Sigmoid colon (tissue), 7 donors: Measurements from ENCODE around the gene PUM1. TPM values are rescaled to one million over a fixed set of nuclear protein-coding genes. Genes with fewer than 3 reads are reported as not detected.
"Not testable (repeated sequence)": the region's sequence is repeated elsewhere in the genome, so short reads cannot be mapped to it uniquely, and the experiment has no call there.

Experiments used
- DNase-seq: peaks from one replicate; pipeline ENCODE4 v3.0.0-alpha.2; 2019
- H3K27ac ChIP-seq, 4 donors: fragments of 200-600 bp; sonication (generic); one replicate each; pipeline ENCODE4 v1.5.1; 2016 to 2019; ENCODE audit warnings: mild to moderate bottlenecking in 1 of 4
- H3K27me3 ChIP-seq, 3 donors: fragments of 200-600 bp; sonication (generic); one replicate each; pipeline ENCODE4 v1.5.1; 2019; ENCODE audit warnings: mild to moderate bottlenecking in 1 of 3
- H3K36me3 ChIP-seq, 4 donors: fragments of 200-600 bp; sonication (generic); one replicate each; pipeline ENCODE4 v1.5.1; 2016 to 2019
- H3K4me1 ChIP-seq, 4 donors: fragments of 200-600 bp; sonication (generic); one replicate each; pipeline ENCODE4 v1.5.1; 2017 to 2019
- H3K4me3 ChIP-seq, 4 donors: fragments of 200-600 bp; sonication (generic); one replicate each; pipeline ENCODE4 v1.5.1; 2017 to 2019; ENCODE audit warnings: mild to moderate bottlenecking in 2 of 4, moderate library complexity in 1 of 4
- H3K9me3 ChIP-seq, 4 donors: fragments of 200-600 bp in 3 of 4; sonication (generic) in 3 of 4; one replicate each; pipeline versions ENCODE4 v1.5.1 to v1.6.1; 2013 to 2019
- EP300 ChIP-seq, 4 donors: sonication (generic); formaldehyde crosslinking; IDR thresholded peaks; one replicate each; pipeline ENCODE4 v1.6.1; 2017; ENCODE audit warnings: antibody characterized with exemption in 4 of 4
- POLR2A ChIP-seq, 2 donors: fragments of 450-650 bp; IDR thresholded peaks; one replicate each; pipeline ENCODE4 v1.6.1; 2016; ENCODE audit warnings: antibody characterized with exemption in 2 of 2, mild to moderate bottlenecking in 2 of 2, moderate library complexity in 2 of 2
- POLR2AphosphoS5 ChIP-seq, 4 donors: sonication (generic); formaldehyde crosslinking; IDR thresholded peaks; one replicate each; pipeline ENCODE4 v1.6.1; 2017; ENCODE audit warnings: antibody characterized with exemption in 4 of 4
- WGBS, 2 donors: extraction: QIAGEN DNeasy Blood & Tissue Kit; methylation state at CpG; one replicate each; pipeline ENCODE4 v1.1.7; 2013; 5-methylcytosine and 5-hydroxymethylcytosine counted together
- intact Hi-C: fragments of 100-400 bp; cut with DNase I; formaldehyde crosslinking; loops from one replicate; pipeline ENCODE4 v1.15.1; 2023
- polyA plus RNA-seq, 3 donors: library from polyadenylated mRNA; stranded (reverse); fragments of 200-250 nt; gene quantifications; one replicate each; pipeline ENCODE4 v1.2.3, GENCODE V29; 2013
- total RNA-seq, 4 donors: library from RNA; depleted of rRNA; stranded (reverse); fragments of >200 nt; gene quantifications; one replicate each; pipeline ENCODE4 v1.1.0, GENCODE V29; 2016
- TF ChIP-seq, protein P1 (sequence below), 4 experiments: fragments of 450-650 bp in 3 of 4; fragments of 200-600 bp in 1 of 4; IDR thresholded peaks; one replicate each; pipeline ENCODE4 v1.5.1; 2016 to 2019; ENCODE audit warnings: antibody characterized with exemption in 4 of 4, mild to moderate bottlenecking in 3 of 4, moderate library complexity in 2 of 4
- donor health status: healthy with polysubstance abuse.
- donor health status: Bipolar disorder and iron deficiency.
- donor health status: healthy.

PUM1 gene
- total and polyA plus RNA-seq, 7 donors: 16.9 to 89.5 (median 66.4) TPM

DNA sequence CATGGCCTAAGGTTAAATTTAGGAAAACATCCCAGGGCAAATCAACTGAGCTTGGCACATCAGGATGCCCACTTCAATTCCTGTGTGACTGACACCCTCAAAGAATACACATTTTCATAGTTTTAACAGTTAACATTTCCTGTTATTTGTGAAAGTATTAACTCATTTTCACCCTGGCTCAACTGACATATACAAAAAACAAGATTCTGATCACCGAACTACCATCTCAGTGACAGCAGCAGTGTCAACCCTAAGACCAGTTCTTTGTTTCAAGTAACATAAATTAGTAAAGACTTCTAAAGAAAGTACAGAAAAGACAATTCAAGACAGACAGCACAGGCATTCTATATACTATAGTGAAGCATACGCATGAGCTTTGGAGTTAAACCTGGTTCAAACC, 88.0 kb downstream of the PUM1 start:
- DNase-seq: no peak
- WGBS, 2 donors: 91 to 93% methylated on average over 2 of the region's 2 CpGs

DNA sequence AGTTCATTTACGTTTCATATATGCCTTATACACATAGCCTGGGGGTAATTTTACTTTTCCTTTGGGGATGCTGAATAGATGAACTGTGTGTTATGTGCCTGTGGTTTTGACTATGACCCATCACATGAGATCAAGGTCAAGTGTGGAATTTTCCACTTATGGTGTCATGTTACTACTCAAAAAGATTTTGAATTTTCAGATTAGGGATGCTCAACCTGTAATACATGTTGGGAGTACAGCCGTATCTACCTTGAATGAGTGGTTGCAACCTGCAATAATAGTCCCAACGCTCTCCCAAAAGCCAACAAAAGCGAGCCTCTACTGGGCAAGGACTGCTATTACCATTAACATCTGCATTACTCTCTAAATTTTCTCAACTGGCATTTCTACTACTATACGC, 88.4 kb downstream of the PUM1 start:
- 84 to 88% methylated on average over 5 of the region's 5 CpGs for WGBS, 2 donors

More for the DNA sequence above, 88.0 kb downstream of the PUM1 start:
- Histone ChIP-seq H3K4me1 (peaks cover 0 to 29% (median 12%) of the 10 kb centered on the region in 4 donors), H3K27ac (peak overlapping the region in 1 of 4 donors; percentile 26), H3K4me3 (no peak overlapping the region), H3K27me3 (no peaks in the 10 kb centered on the region), H3K9me3 (no peaks in the 10 kb centered on the region), H3K36me3 (peaks cover 0 to 59% (median 8%) of the 10 kb centered on the region in 4 donors)
- intact Hi-C loops: no loop called here
- TF ChIP-seq EP300 (IDR thresholded peaks at IDR 0.05) (no peak), POLR2A (IDR thresholded peaks at IDR 0.05) (no peak), POLR2AphosphoS5 (IDR thresholded peaks at IDR 0.05) (no peak)
- TF ChIP-seq, protein P1, sequence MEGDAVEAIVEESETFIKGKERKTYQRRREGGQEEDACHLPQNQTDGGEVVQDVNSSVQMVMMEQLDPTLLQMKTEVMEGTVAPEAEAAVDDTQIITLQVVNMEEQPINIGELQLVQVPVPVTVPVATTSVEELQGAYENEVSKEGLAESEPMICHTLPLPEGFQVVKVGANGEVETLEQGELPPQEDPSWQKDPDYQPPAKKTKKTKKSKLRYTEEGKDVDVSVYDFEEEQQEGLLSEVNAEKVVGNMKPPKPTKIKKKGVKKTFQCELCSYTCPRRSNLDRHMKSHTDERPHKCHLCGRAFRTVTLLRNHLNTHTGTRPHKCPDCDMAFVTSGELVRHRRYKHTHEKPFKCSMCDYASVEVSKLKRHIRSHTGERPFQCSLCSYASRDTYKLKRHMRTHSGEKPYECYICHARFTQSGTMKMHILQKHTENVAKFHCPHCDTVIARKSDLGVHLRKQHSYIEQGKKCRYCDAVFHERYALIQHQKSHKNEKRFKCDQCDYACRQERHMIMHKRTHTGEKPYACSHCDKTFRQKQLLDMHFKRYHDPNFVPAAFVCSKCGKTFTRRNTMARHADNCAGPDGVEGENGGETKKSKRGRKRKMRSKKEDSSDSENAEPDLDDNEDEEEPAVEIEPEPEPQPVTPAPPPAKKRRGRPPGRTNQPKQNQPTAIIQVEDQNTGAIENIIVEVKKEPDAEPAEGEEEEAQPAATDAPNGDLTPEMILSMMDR (IDR thresholded peaks at IDR 0.05): no peak

DNA sequence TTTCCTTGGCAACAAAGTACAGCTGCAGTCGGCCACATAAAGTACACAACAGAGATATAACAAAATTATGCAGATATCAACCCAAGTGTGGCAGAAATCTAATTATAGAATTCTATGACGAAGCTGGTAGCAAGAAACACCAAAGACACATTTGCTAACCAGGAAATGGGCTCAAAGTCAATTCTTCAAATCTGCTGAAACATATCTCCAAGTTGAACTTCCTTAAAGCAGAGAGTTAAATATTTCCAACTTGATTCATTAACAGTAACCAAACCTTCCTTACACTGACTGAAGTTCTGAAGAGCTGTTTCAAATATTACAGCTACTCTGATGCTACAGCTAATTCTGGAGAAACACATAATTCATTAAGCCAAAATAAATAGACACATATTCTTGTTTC, 89.4 kb downstream of the PUM1 start:
- DNase-seq: no peak
- H3K4me1 ChIP-seq: peaks cover 0 to 26% (median 11%) of the 10 kb centered on the region in 4 donors
- peaks cover 0 to 58% (median 8%) of the 10 kb centered on the region in 4 donors for H3K36me3 ChIP-seq
- no peaks in the 10 kb centered on the region for H3K9me3 ChIP-seq
- intact Hi-C loops: no loop called here
- H3K27ac ChIP-seq: peak overlapping the region in 3 of 4 donors; percentile 26 to 47 (median 28)
- no peak overlapping the region for H3K4me3 ChIP-seq
- 11 to 20% methylated on average over 2 of the region's 2 CpGs for WGBS, 2 donors
- no peaks in the 10 kb centered on the region for H3K27me3 ChIP-seq
- TF ChIP-seq EP300 (IDR thresholded peaks at IDR 0.05) (no peak), POLR2AphosphoS5 (IDR thresholded peaks at IDR 0.05) (no peak), POLR2A (IDR thresholded peaks at IDR 0.05) (no peak)
- TF ChIP-seq, protein P1 (IDR thresholded peaks at IDR 0.05): no peak

More for the DNA sequence above, 88.4 kb downstream of the PUM1 start:
- peak overlapping the region in 1 of 4 donors; percentile 26 for H3K27ac ChIP-seq
- H3K36me3 ChIP-seq: peaks cover 0 to 59% (median 8%) of the 10 kb centered on the region in 4 donors
- no peaks in the 10 kb centered on the region for H3K27me3 ChIP-seq
- no peak for DNase-seq
- TF ChIP-seq POLR2A (IDR thresholded peaks at IDR 0.05): no peak
- TF ChIP-seq POLR2AphosphoS5 (IDR thresholded peaks at IDR 0.05): no peak
- TF ChIP-seq EP300 (IDR thresholded peaks at IDR 0.05): no peak
- TF ChIP-seq, protein P1 (IDR thresholded peaks at IDR 0.05): no peak
- H3K4me3 ChIP-seq: no peak overlapping the region
- peaks cover 0 to 26% (median 11%) of the 10 kb centered on the region in 4 donors for H3K4me1 ChIP-seq
- H3K9me3 ChIP-seq: no peaks in the 10 kb centered on the region
- intact Hi-C loops: no loop called here

DNA sequence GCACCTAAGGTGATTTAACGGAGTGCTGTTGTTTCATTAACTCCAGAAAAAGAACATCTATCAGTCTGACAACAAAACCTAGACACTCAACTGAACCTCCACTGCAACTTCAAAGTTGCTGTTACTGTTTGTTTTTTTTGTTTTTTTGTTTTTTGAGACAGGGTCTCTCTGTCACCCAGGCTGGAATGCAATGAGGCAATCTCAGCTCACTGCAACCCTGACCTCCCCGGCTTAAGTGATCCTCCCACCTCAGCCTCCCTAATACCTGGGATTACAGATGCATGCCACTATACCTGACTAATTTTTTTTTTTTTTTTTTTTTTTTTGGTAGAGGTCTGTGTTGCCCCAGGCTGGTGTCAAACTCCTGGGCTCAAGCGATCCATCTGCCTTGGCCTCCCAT, 90.3 kb downstream of the PUM1 start:
- peaks cover 0 to 26% (median 11%) of the 10 kb centered on the region in 4 donors for H3K4me1 ChIP-seq
- H3K36me3 ChIP-seq: peaks cover 0 to 49% (median 8%) of the 10 kb centered on the region in 4 donors
- DNase-seq: no peak
- no peak overlapping the region for H3K4me3 ChIP-seq
- no peaks in the 10 kb centered on the region for H3K27me3 ChIP-seq
- no peak overlapping the region for H3K27ac ChIP-seq
- intact Hi-C loops: no loop called here
- TF ChIP-seq, protein P1 (IDR thresholded peaks at IDR 0.05): no peak
- TF ChIP-seq POLR2A (IDR thresholded peaks at IDR 0.05): no peak
- no peak for TF ChIP-seq POLR2AphosphoS5 (IDR thresholded peaks at IDR 0.05)
- no peak for TF ChIP-seq EP300 (IDR thresholded peaks at IDR 0.05)
- no peaks in the 10 kb centered on the region for H3K9me3 ChIP-seq
- 93 to 99% methylated on average over 3 of the region's 3 CpGs for WGBS, 2 donors

DNA sequence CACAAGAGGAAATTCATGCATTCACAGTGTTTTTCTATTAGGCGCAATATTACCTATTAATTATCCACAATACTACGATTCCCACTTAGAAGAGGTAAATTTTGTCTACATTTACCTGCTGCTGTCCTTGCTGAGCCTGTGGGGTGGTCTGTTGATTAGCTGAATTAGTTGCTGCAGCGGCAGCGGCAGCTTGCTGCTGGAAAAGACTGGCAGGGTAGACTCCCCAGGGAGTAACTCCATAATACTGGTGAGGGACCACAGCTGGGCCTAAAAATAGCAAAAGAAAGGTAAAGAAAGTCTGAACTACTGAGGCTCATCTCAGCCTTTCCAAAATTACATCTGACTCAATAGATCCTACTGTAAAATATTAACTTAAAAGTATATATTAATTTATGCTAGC, 91.0 kb downstream of the PUM1 start:
- intact Hi-C loops: no loop called here
- H3K9me3 ChIP-seq: no peaks in the 10 kb centered on the region
- 91 to 95% methylated on average over 4 of the region's 4 CpGs for WGBS, 2 donors
- H3K27ac ChIP-seq: no peak overlapping the region
- DNase-seq: no peak
- H3K36me3 ChIP-seq: peaks cover 0 to 42% (median 3%) of the 10 kb centered on the region in 4 donors
- peaks cover 0 to 26% (median 11%) of the 10 kb centered on the region in 4 donors for H3K4me1 ChIP-seq
- no peak overlapping the region for H3K4me3 ChIP-seq
- TF ChIP-seq, protein P1 (IDR thresholded peaks at IDR 0.05): no peak
- TF ChIP-seq EP300 (IDR thresholded peaks at IDR 0.05) (no peak), POLR2A (IDR thresholded peaks at IDR 0.05) (no peak), POLR2AphosphoS5 (IDR thresholded peaks at IDR 0.05) (no peak)
- H3K27me3 ChIP-seq: no peaks in the 10 kb centered on the region

DNA sequence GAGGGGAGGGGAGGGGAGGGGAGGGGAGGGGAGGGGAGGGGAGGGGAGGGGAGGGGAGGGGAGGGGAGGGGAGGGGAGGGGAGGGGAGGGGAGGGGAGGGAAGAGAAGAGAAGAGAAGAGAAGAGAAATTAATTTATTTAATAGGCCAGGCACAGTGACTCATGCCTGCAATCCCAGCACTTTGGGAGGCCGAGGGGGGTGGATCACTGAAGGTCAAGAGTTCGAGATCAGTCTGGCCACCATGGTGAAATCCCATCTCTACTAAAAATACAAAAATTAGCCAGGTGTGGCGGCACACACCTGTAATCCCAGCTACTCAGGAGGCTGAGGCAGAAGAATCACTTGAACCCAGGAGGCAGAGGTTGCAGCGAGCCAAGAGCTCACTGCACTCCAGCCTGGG, 93.2 kb downstream of the PUM1 start:
- H3K9me3 ChIP-seq, H3K27me3 ChIP-seq, intact Hi-C loops, DNase-seq, H3K4me3 ChIP-seq, H3K27ac ChIP-seq: not testable (repeated sequence)
- WGBS, 2 donors: 87 to 93% methylated on average over 4 of the region's 4 CpGs
- Histone ChIP-seq H3K36me3 (peaks cover 0 to 39% (median 6%) of the 10 kb centered on the region in 4 donors), H3K4me1 (peaks cover 0 to 27% (median 12%) of the 10 kb centered on the region in 4 donors)
